ENCODE results near the gene C4BPB. TPM values are rescaled to one million over a fixed set of nuclear protein-coding genes. Genes with fewer than 3 reads are reported as not detected.

The C4BPB gene
- total RNA-seq, 1 donor from 2014 or later: 0.24 TPM

DNA sequence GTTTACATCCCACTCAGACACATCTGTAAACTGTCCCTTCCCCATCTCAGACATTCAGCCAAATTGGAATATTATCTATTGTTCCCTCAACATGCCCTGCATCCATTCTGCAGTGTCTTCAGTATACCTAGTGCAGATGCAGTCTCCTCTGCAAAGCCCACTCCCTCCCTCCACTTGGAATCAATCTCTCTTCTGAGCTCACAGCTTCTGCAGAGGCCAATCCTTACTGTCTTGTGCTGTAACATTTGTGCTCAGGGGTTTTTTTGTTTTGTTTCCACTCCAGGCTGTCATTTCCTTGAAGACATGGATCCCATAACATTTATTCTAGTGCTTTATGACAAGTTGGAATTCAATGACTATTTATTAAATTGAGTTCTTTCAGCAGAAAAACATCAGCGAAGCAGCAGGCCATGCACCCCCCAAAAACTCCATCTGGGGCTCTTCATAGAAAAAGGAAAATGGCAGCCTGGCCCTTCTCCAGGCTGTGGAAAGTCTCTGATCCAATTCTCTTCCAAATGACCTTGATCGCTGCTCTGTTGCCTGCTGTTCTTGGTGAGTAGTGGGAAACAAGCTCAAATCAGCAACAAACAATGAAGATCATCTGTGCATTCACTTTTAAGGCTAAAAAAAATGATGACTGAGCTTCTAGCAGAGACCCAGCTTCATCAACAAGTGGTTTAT lies 24.1 kb downstream of the C4BPB start:
- no peak for DNase-seq (ENCODE audit: low spot score)
- intact Hi-C loops (cut with DNase I): no loop called here

DNA sequence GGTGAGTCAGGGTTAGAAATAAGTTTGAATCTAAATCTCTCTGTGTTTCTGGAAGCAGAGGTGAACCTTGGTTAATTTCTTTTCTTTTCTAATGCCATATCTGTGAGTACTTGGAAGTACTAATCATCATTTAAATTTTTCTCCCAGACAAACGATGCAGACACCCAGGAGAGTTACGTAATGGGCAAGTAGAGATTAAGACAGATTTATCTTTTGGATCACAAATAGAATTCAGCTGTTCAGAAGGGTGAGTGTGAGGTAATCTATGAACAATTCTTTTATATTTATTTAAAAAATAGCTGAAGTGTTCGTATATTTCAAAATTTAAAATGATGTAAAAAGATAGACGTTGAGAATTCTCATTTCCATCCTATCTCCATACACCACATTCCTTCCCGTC lies 26.6 kb downstream of the C4BPB start:
- DNase-seq (ENCODE audit: low spot score): no peak
- intact Hi-C loops (cut with DNase I): no loop called here

DNA sequence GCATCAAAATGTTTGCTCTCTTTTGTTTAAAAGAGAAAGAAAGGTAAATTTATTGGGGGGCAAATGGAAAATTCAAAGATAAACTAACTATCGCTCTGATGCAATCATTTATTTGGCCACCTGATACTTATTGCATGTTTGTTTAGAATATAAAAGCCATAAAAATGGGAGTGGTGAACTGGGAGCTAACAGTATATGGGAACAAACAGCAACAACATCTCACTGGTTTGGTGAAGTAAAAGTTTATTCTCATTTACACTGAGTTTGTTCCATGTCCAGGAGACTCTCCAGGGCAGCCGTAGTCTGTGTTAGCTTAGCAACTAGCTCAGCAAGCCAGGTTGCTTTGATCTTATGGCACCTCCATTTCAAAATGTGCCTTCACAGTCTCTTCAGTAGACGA lies 35.7 kb downstream of the C4BPB start:
- no peak for DNase-seq (ENCODE audit: low spot score)
- intact Hi-C loops (cut with DNase I): no loop called here

DNA sequence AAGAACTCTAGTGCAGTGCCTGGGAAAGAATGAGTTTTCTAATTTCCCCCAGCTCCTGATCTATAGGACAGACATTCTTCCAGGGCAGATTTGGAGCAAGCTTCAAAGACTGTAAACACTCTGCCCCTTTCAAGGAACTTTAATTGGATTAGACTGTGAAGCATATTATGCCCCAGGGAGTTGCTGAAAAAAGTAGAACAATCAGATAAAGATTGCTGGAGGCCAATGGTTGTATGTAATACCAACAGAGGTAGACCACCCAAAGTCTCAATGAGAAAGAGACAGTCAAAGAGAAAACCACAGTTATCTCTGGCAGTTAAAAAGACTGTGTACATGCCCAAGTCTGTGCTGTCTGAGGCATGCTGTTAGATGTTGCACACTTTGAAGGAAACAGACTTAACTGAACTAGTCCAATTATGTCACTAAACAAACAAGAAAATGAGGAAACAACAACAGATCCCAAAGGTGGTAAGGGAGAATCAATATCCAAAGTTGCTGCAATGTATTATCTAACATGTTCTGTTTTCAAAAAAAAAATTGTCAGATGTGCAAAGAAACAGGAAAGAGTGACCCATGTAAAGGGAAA lies 39.8 kb downstream of the C4BPB start:
- DNase-seq (ENCODE audit: low spot score): no peak
- intact Hi-C loops (cut with DNase I): no loop called here

DNA sequence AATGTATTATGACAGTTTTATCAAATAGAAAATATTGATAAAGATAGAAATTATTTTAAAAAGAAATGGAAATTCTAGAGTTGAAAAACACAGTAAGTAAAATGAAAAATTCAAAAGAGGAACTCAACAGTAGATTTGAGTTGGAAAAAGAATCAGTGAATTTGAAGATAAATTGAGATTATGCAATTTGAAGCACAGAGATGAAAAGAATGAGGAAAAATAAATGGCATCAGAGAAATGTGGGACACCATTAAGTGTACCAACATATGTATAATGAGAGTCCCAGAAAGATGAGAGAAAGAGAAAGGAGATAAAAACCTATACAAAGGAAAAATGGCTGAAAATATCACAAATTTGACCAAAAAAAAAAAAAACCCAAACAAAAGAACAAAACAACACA lies 40.4 kb downstream of the C4BPB start:
- DNase-seq (ENCODE audit: low spot score): no peak
- intact Hi-C loops (cut with DNase I): no loop called here

DNA sequence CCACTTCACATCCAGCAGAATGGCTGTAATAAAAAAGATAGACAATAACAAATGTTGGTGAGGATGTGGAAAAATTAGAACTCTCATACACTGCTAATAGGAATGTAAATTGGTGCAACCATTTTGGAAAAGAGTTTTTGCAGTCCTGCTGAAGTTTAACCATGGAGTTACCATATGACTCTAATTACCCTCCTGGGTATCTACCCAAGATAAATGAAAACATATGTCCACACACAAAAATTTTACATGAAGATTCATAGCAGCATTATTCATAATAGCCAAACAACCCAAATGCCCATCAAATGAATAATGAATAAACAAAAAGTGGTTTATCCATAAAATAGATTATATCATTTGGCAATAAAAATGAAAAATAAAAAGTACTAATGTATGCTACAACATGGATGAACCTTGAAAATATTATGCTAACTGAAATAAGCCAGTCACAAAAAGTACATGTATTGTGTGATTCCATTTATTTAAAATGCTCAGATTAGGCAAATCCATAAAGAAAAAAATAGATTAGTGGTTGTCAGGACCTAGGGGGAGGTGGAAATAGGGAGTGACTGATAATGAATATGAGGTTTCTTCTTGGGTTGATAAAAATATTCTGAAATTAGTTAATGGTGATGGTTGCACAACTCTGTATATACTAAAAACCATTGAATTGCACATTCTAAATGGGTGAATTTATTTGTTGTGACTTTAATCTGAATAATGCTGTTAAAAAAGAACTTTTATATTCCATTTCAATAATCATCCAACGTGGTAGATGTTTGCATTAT lies 41.8 kb downstream of the C4BPB start:
- intact Hi-C loops (cut with DNase I): no loop called here

DNA sequence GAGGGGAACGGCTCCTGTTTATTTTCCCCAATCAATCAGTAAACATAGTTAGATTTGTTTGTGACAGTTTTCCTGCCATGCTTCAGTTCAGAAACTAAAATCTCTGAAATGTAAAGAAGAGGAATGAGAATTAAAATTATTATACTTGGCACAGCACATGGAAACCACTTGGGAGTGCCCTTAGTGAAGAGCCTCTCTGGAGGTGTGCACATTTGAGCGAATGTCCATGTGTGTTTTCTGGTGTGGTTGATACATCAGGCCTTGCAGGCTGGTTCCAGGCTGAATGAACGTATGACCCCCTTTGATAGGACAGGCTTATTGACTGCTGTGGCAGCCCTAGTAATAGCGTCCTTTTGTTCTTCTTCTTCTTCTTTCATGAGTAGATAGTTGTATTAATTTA lies 42.5 kb downstream of the C4BPB start:
- intact Hi-C loops (cut with DNase I): no loop called here
- no peak for DNase-seq (ENCODE audit: low spot score)

More for the DNA sequence above, 41.8 kb downstream of the C4BPB start:
- no peak for DNase-seq (ENCODE audit: low spot score)

DNA sequence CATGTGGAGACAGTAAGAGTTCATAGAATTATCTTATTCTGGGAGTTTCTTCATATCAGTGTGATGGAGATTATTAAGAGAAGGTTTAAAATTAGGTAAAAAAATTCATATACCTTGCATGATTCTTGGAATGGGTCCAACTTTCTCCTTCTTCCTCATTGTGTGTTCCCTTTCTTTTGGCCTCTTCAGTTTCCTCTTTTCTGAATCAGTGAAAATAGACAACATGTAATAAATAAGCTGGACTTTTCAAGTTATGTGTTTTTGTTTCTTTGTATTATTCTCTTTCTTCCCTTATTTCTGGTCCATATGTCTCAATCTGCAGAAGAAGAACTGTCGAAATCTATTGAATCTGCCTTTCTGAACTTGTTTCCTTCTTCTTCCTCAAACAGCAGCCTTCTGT lies 45.9 kb downstream of the C4BPB start:
- DNase-seq (ENCODE audit: low spot score): no peak
- intact Hi-C loops (cut with DNase I): no loop called here

DNA sequence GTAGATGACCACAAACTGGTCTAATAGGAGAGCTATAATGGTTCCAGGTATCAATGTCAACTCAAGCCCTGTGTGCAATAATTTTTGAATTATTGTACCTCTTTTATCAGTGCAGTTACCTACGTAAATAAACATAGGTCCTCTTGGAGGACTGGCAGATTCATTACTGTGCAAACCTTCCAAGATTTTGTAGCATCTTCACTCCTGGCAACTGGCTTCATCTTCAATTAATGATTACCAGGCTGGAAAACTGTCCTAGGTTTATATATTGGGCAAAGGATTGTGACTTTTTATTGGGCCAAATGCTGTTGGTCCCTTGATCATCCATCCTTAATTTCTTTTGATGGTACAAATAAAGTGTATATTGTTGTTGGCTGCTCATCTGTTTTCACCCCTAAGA lies 51.0 kb downstream of the C4BPB start:
- intact Hi-C loops (cut with DNase I): no loop called here
- no peak for DNase-seq (ENCODE audit: low spot score)

DNA sequence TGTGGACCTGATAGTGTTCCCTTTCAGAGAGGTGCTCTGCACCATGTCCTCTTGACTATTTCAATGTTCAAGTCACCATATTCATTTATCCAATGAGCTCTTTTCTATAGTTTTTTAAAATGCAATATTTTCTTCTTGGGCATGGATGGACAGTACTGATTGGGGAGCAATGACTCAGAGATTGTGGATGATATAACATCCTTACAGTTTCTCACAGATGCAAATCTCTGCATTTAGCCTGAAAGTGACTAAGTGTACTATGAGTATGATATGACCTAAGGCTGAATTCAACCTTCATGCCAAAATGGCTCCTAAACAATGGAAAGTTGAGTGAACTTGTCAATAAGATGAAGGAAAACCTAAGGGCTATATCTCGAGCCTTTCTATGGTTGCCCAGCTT lies 51.9 kb downstream of the C4BPB start:
- intact Hi-C loops (cut with DNase I): no loop called here
- no peak for DNase-seq (ENCODE audit: low spot score)

DNA sequence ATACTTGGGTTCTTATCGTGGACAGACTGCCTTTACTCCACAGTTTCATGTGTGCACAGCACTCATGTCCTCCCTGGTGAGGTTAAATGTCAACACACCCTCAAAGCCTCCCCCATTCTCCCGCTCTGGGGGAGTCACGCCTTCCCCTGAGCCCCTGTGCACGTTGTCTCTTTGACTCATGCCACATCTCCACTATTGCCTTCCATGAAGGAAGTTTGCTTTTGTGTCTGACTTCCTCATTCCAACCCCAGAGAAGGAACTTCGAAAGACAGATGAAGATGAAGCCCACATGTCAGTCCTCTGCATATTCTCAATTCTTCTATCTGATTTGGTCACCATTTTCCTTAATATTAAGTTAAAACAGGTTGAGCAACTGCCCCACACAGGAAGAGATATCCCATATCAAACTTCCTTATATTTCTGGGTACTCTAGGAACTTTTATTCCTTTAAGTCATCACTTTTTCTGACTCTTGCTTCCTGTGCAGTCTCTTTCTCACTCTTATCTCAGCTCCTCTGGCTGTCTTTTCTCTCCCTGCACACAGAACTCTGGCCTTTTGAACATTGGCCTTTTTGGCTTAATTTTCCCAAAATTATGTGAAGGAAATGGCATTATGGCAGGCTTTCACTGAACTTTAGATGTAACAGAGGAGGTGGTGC lies 56.9 kb downstream of the C4BPB start:
- no peak for DNase-seq (ENCODE audit: low spot score)
- intact Hi-C loops (cut with DNase I): no loop called here

Other genes with a start within 250 kb of the C4BPB start
- gene IL20, start 223.2 kb upstream of the C4BPB start, total RNA-seq: not detected
- gene IL24, start 191.4 kb upstream of the C4BPB start, total RNA-seq: not detected
- gene FCMR, start 166.9 kb upstream of the C4BPB start, total RNA-seq: 4.4 TPM
- gene PIGR, start 142.4 kb upstream of the C4BPB start, total RNA-seq: 0.22 TPM
- gene FCAMR, start 118.4 kb upstream of the C4BPB start, total RNA-seq: not detected
- 0.70 TPM for gene C1orf116, start 56.1 kb upstream of the C4BPB start, total RNA-seq
- 7.2 TPM for gene YOD1, start 37.7 kb upstream of the C4BPB start, total RNA-seq
- gene PFKFB2, start 35.6 kb upstream of the C4BPB start, total RNA-seq: 49.9 TPM
- gene C4BPA, start 15.4 kb downstream of the C4BPB start, total RNA-seq: not detected
- 61.9 TPM for gene CD55, start 232.8 kb downstream of the C4BPB start, total RNA-seq